HG03469 (cell line): Measurements from ENCODE around the gene LIMS2.

Experiments
- ATAC-seq: cut with Tn5 transposase; IDR thresholded peaks from one replicate; pipeline ENCODE4 v1.9.1; 2021; ENCODE audit warnings: mild to moderate bottlenecking, moderate library complexity, moderate number of reproducible peaks; ENCODE audit not compliant: unreplicated experiment

Gene LIMS2

DNA sequence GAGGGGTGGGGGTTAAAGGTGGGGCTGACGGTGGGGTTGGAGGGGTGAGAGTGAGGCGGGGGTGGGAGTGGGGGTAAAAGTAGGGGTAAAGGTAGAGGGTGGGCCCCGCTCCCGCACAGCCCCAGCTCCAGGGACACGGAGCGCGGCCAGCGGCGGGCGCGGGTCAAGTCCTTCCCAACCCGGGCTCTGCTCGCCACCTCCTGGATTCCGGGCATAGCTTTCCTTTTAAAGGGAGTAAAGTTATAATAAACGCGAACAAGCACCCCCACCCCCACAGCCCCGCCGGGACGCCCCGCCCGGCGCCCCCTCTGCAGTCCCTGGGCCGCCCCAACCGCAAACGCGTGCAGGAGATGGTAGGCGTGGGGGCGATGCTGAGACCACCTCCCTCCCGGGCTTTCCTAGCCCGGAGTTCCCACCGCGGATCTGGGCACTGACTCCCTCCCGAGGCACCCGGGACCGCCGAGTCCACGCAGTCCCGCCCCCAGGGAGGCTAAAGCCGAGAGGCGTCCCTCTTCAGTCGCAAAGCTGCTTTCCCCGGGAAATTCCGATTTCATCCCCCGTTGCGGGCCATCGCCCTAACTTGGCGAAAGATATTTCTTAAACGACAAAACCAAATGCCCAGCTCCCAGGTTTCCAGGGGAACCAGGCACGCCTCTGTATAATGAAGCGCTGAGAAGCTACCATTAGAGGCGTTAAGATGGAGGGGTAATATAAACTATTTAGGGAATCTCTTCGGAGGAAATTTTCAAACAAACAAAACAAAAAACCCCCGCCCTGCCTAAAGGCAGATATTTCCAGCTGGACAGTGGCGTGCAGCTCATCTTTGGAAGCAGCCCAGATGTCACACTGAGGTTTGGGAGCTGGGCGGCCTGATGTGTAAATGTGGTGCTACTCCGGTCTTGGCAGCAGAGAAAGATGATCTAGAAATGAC, at the start of gene LIMS2:
Gene LIMS2, minus strand, starts transcription at position 200 of the 931 bp plus-strand sequence. CDS start 506 bp downstream, outside the sequence.
- ATAC-seq: no peak

- ATAC-seq: no peak
These were observed 47.5 kb upstream of the LIMS2 start for GRCh38 chr2:127722807-127723206.

DNA sequence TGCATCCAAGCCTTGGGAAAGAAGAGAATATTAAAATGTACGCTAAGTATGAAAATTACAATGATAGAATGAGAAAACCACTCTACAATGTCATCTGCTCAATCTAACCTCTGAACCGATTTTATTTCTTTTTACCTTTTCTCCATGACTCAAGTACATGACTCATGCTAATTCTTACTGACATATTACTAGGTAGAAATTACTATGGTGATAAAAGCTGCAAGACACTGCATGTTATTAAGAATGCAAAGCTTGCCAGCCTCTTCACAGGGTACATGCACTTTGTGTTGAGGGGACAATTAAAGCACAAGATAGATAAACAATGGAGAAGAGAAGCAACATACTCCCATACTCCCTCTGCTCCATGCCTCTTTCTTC, 46.6 kb upstream of the LIMS2 start:
- ATAC-seq: no peak

DNA sequence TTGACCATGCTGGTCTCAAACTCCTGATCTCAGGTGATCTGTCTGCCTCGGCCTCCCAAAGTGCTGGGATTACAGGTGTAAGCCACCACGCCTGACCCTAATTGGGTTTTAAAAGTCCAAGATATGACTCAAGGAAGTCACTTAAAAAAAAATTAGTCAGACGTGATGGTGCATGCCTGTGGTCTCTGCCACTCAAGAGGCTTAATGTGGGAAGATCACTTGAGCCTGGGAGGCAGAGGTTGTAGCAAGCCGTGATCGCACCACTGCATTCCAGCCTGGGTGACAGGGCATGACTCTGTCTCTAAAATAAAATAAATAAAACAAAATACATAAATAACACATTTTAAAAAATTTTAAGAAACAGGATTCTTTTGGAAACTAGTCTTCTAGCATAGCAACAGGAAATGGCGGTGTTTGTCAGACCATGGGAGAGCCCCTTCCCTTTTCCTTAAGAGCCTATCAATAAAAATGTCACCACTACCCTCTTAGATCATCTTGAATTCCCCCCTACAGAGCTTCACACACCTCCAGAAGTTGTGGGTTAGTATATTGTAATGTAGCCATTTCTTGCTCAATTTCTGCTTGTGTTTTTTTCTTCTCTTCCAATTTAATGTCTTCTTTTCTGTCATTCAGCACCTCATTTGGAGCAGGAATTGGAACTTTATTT, 46.1 kb upstream of the LIMS2 start:
- no peak for ATAC-seq

GRCh38 chr2:127719301-127720218, 44.2 kb upstream of the LIMS2 start:
- ATAC-seq: no peak

- ATAC-seq: no peak
These were observed 42.9 kb upstream of the LIMS2 start for GRCh38 chr2:127718271-127718670.

DNA sequence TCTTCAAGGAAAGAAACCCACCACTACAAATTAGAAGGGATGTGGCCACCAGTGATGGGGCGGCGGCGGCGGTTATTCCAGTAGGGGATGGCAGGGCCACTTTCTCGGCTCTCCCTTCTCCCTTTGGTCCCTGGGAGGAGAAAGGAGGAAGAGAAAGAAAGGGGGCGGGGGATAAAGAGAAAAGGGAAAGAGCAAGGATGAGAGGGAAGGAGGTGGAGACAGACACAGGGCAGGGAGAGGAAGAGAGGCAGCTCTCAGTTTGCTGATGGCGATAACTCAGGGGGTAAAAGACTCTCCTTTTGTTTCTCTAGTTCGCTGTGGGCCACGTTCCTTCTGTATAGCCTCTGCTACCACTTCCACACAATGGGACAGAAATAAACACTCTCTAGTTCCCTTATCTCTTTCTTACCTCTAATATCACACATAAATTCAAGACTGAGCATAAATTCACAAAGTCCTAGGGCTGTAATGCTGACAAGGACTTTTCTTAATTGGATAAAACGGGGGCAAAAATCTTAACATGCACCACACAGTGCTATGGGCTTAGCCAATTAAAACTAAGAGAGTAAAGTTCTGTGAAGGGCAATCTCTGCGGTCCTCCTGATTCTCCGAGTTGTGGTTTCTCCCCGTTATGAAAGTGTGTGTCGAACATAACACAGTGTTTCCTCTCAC, 40.6 kb upstream of the LIMS2 start:
- no peak for ATAC-seq

DNA sequence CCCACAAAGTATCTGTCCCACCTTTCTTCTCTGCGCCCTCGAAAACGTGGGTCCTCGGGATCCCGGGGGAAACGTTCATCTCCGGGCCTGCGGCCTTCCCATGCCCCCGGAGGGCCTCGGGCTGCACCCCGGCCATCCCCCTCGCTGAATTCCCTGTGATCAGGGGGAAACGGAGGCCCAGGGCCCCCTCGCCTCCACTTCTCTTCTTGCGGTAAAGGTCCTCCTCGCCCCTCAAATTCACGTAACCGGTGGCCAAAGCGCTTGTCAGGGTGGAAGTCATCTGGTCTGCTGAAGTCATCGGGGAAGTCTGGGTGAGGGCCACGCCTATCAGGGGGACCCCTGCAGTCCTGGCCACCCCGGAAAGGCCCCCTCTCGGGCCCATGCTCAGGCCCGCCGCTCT, 38.2 kb upstream of the LIMS2 start:
- no peak for ATAC-seq

GRCh38 chr2:127712999-127713398, 37.7 kb upstream of the LIMS2 start:
- no peak for ATAC-seq

DNA sequence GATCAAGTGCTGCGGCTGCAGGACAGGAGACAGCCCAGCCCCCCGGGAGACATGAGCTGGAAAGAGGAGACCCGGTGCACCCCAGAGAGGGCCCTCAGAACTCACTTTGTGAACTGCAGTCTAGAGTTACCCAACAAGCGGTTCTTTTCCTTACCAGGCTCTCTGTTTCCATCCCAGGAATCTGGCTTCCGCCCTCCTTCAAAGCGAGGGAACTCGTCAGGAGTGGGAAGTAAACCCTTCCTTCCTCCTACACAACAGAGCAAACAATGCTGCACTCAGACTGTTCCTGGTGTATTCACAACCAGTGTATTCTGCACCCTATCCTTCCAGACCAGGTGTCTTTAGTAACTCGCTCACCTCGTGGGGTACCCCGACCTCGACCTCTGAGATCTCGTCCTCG, 34.0 kb upstream of the LIMS2 start:
- no peak for ATAC-seq

DNA sequence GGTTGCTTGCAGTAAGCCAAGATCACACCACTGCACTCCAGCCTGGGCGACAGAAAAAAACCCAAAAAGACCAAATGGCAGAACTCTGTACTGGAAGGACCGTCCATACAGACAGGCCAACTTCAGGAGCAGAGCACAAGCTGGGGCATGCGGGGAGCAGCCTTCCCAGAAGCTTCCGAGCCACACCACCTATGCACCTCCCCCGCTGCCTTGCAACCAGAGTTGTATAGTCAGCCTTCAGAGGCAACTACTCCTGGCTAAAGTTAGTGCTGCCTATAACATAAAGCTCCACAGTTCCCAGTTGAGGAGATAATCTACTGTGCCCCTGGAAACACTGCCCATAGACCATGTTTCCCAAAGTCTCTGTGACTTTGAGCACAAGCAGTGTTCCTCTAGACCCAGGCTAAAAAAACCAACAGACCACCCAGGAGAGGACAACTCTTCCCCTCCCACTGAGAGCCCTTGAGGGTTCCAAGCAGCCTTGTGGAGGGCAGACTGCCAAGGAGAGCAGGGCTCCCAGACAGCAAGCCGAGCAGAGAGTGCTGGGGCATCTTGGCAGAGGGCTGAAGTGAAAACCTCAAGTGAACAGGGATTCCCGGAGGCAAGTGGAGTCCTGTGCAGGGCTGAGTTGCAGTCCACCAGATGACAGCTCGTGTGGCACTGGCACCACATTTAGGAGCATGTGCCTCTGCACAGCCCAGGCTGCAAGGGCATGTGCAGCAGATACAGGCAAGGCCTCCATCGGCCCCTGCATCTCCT, 32.7 kb upstream of the LIMS2 start:
- ATAC-seq: no peak

DNA sequence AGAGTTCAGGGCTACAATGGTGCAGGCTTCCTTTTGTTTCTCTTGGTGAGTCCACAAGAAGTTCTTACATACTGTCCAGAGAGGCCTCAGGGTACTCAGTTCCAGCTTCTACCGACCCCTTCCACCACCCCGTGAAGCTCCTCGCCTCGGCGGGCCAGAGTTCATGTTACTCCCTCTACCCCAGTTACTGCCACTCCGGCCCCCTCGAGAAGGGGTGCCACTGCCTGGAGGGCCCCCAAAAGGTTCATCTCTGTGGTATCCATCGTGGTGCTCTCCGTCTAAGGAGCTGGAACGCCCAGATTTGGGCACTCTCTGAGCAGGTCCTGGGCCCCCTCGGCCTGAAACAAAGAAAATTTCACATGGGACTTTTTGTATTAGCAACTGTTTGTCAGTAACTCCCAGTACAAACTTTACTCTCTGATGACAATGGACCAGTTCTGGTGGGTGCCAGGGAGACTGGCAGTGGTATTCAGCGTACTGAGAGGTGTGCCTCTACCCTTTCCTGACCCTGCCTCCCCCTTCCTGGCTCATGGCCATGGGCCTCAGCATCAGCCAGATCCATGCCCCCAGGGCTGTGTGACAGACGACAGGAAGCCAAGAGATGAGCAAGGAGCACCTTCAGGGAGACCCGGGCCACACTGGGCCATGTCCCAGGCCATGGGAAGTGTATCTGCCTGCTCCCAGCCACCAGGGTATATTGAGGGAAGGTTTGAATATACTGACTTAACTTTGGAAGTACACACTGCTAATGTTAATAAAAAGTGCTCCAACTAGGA, 31.1 kb upstream of the LIMS2 start:
- ATAC-seq: no peak

DNA sequence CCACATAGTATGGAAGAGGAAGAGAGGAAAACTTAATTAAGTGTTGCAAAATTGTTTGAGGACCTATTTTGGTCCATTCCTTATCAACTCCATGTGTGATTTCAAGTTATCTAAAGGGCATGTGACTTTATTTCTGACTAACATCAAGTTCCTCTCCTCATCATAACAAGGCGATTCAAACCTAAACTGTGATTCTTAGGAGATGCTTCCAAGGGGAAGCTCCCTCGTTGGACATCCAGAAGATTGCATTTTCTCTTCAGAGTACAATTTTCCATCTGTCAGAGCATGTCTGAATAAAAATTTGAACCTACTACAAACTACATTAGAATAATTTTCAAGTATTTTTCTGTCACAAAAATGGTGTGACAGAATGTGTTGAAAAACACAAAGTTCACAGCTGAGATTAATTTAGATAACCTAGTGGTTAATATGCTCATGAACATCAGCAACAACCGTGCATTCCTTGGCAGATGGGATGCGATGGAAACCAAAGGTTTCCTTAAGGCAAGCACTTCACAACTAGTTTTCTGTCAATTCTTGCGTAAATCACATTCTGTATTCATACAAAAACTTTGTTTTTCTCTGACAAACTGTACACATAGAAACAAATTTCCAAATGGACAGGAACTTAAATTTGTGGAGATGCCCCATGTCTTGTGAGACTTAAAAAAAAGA, 30.2 kb upstream of the LIMS2 start:
- no peak for ATAC-seq

DNA sequence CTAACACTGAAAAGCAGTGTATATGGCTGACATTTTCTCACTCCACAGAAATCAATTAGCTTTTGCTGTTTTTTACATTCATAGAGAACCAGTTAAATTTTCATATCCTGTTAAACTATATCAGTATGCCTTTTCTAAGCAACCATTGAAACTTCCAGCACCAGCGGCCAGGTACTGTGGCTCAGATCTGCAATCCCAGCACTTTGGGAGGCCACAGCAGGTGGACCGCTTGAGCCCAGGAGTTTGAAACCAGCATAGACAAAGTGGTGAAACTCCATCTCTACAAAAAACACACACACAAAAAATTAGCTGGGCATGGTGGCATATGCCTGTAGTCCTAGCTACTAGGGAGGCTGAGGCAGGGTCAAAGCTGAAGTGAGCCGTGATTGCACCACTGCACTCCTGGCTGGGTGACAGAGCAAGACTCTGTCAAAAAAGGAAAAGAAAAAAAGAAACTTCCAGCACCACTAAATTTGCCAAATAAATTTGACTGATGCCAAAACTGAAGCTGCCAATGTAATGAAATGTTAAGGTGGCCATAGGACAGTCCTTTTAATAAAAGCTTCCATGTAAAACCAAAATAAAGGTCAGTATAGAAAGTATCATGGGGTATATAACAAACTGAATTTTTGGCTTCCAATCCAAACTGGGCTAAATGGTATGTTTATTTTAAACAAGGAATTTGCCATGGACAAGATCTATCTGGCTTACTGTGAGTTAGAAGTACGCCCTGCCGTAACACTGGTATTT, 29.5 kb upstream of the LIMS2 start:
- ATAC-seq: no peak

- no peak for ATAC-seq
These were observed 28.0 kb upstream of the LIMS2 start for GRCh38 chr2:127703282-127703681.

GRCh38 chr2:127702395-127703009, 27.2 kb upstream of the LIMS2 start:
- no peak for ATAC-seq

GRCh38 chr2:127701651-127702394, 26.5 kb upstream of the LIMS2 start:
- peak; percentile 25 for ATAC-seq
